ENCODE data around the gene EYA4. TPM values are rescaled to one million over a fixed set of nuclear protein-coding genes. Genes with fewer than 3 reads are reported as not detected.

The EYA4 gene
- total and polyA plus RNA-seq, 2 donors (not counting 3 experiments of a cell fraction or from before 2014, with no cell fraction given) = not detected

GRCh38 chr6:133301835-133302234 lies 60.7 kb downstream of the EYA4 start:
- BruUV-seq (replicated peaks) = no TSS peak
- FAIRE-seq = no peak

More at GRCh38 chr6:133301835-133302234, 60.7 kb downstream of the EYA4 start:
- Histone ChIP-seq H3K9me1 (replicated peaks; ENCODE audit: control insufficient read depth, extremely low read depth, insufficient read depth, low read length) (no peaks in the 10 kb centered on the region), H3K9me3 (replicated peaks; ENCODE audit: control insufficient read depth, insufficient read depth, low read length) (no peaks in the 10 kb centered on the region), H2AFZ (ENCODE audit: low read depth, low read length) (no peak overlapping the region), H3K36me3 (ENCODE audit: control insufficient read depth in 2 of 2, extremely low read depth in 1 of 2, insufficient read depth in 2 of 2, low read length in 2 of 2) (no peaks in the 10 kb centered on the region), H3K4me2 (ENCODE audit: insufficient read depth, low read length) (no peak overlapping the region), H3K4me1 (ENCODE audit: control insufficient read depth, extremely low read depth, insufficient read depth, low read length) (no peaks in the 10 kb centered on the region), H3K27ac (ENCODE audit: insufficient read depth, low read depth, low read length) (no peak overlapping the region), H3K9ac (replicated peaks; ENCODE audit: extremely low read depth, insufficient read depth, low read length) (no peak overlapping the region), H3K79me2 (ENCODE audit: control insufficient read depth, insufficient read depth, low read length) (no peaks in the 10 kb centered on the region), H4K20me1 (replicated peaks; ENCODE audit: control insufficient read depth, extremely low read depth, insufficient read depth, low read length) (no peaks in the 10 kb centered on the region), H3K4me3 (replicated peaks in 1 of 3; ENCODE audit: insufficient read depth in 1 of 3, low read depth in 1 of 3, low read length in 3 of 3) (no peak overlapping the region), H3K27me3 (ENCODE audit: control insufficient read depth in 2 of 2, insufficient read depth in 2 of 2, low read length in 2 of 2) (no peaks in the 10 kb centered on the region)
- dilution Hi-C loops (cut with MboI; ENCODE audit: extremely low pct_ligation_motif_present, low sequenced_read_pairs) (no loop called here), intact Hi-C loops (cut with micrococcal nuclease) (no loop called here)
- ChIA-PET POLR2A (no interaction called here), CTCF (no interaction called here)
- no peak for DNase-seq (ENCODE audit: low read depth, low spot score)
- TF ChIP-seq GATA2 (IDR thresholded peaks at IDR 0.05; ENCODE audit: insufficient read depth, insufficient read length, low read depth, low read length) = no peak
- TF ChIP-seq MAX (IDR thresholded peaks at IDR 0.05; ENCODE audit: insufficient read depth, insufficient read length) = no peak
- no peak for TF ChIP-seq FOS (IDR thresholded peaks at IDR 0.05; ENCODE audit: borderline replicate concordance, insufficient read depth, low read length)
- no peak for TF ChIP-seq POLR2AphosphoS5 (IDR thresholded peaks at IDR 0.05; ENCODE audit: insufficient read depth, low read depth, low read length)
- no peak for TF ChIP-seq CTCF (IDR thresholded peaks at IDR 0.05; ENCODE audit: extremely low read depth in 1 of 2, insufficient read depth in 1 of 2, low read depth in 1 of 2, low read length in 2 of 2)
- no peak for TF ChIP-seq POLR2A (IDR thresholded peaks at IDR 0.05; ENCODE audit: low read depth, low read length)
- no peak for TF ChIP-seq EZH2 (IDR thresholded peaks at IDR 0.05; ENCODE audit: borderline replicate concordance, low read depth, low read length, severe bottlenecking)
- no peak for TF ChIP-seq JUN (IDR thresholded peaks at IDR 0.05; ENCODE audit: borderline replicate concordance, insufficient read depth, insufficient read length, low read depth)
- no peak for TF ChIP-seq MYC (IDR thresholded peaks at IDR 0.05; ENCODE audit: low read depth, low read length)
